ENCODE measurements around the gene MACC1.

MACC1 gene

DNA sequence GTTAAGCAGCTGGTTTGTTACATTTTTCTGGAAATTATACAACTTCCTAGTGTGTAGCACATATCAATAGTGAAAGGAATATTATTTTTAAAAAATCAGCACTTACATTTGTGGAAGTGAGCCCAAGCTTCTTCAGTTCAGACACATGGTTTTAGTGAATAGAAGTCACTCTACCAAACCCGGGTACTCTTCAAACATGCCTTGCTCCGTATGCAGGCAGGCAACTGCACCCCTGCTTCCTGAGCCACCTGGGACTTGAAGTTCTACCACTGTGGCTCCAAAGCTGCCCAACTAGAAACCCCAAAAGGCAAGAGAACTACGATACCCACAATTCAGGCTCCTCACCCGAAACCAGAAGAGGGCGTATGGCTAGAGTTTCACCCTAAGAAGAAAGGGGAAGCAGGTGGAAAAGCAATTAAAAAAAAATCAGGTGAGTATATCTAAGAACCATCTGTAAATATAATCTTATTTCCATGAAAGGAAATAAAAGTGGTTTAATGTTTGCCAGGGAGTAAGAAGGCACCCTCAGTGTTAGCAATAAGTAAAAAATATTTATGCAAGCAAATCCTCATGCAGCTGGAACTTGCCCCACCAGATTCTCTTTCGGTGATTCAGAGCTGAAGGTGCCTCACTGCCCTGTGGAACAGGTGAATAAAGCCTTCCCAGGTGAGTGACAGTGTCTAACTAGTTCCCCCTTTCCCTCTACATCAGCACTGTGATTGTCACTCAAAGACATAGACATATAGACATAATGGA lies at the start of gene MACC1:
MACC1 (minus strand) TSS at position 192 of the 756 bp plus-strand sequence. CDS start 55,522 bp downstream, outside the sequence.
- DNase-seq (no peak), ATAC-seq (no peak)
- H3K4me1 Mint-ChIP-seq = peaks cover 18% of the 10 kb centered on the region
- peak within 1 kb of the TSS in 1 of 2 donors; percentile 31 for H3K4me3 Mint-ChIP-seq
- H3K9me3 Mint-ChIP-seq = no peaks in the 10 kb centered on the region
- peaks cover 19% of the 10 kb centered on the region for H3K27me3 Mint-ChIP-seq
- no peak within 1 kb of the TSS for H3K27ac Mint-ChIP-seq

DNA sequence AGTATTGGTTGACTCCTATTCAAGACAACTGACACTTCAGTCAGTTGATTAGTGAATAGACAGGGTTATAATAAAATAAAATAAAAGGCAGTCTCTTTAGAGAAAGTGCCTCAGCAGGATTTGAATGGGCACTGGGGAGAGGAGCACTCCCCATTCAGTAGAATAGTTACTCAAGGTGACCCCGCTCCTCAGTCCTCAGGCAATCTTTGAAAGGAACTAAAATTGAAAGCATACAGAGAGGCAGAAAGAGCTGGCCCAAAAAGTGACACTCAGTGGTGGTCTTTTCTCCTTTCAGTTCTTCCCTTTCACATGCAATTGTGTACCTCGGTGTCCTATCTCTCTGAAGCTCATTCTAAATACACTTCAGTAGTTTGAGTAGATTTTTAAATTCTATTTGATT lies 47.4 kb upstream of the MACC1 start:
- peaks cover 14% of the 10 kb centered on the region for H3K27me3 Mint-ChIP-seq
- H3K4me1 Mint-ChIP-seq = no peaks in the 10 kb centered on the region
- DNase-seq (no peak), ATAC-seq (no peak)
- H3K4me3 Mint-ChIP-seq = no peak overlapping the region
- no peak overlapping the region for H3K27ac Mint-ChIP-seq
- H3K9me3 Mint-ChIP-seq = no peaks in the 10 kb centered on the region

DNA sequence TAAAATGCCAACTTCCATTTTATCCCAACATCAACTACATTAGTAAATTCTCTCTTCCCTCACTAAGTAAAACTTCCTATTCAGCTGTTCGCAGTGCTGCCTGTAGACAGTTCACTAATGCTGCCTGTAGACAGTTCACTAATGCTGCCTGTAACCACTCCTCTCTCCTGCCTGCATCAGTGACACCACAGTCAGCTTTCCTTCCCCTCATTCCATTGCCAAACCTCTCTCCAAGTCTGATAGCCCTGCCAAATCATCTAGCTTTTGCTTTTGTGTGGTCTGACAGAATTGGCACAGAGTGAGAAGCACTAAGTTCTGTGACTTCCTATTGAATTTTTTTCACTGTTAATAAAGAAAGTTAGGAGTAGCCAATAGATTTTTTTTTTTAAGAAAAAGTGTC lies 43.0 kb upstream of the MACC1 start:
- ATAC-seq = no peak
- Mint-ChIP-seq H3K4me3 (no peak overlapping the region), H3K27ac (no peak overlapping the region), H3K9me3 (no peaks in the 10 kb centered on the region), H3K4me1 (no peaks in the 10 kb centered on the region), H3K27me3 (peaks cover 8% of the 10 kb centered on the region)
- DNase-seq = no peak

- ATAC-seq (no peak), DNase-seq (no peak)
- Mint-ChIP-seq H3K4me3 (no peak overlapping the region), H3K27ac (no peak overlapping the region), H3K9me3 (no peaks in the 10 kb centered on the region), H3K27me3 (peaks cover 8% of the 10 kb centered on the region), H3K4me1 (no peaks in the 10 kb centered on the region)
Measured at GRCh38 chr7:20257212-20257611, 40.0 kb upstream of the MACC1 start.

DNA sequence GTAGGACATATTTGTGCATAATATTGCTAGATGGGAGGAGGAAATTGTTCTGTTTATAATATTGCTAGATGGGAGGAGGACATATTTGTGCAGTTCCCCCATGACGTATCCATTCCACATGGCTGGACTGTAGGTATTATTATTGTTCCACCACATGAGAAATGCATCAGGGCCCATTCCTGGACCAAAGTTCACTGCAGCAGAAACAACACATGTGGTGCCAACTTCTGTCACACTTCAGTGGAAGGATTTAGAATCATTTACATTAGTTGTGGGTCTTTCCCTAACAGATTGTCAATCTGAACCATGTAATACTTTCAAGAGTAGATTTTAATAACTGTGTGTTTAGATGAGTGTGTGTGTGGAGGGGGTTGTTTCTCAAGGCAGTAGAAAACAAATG lies 32.7 kb upstream of the MACC1 start:
- no peaks in the 10 kb centered on the region for H3K9me3 Mint-ChIP-seq
- no peak overlapping the region for H3K4me3 Mint-ChIP-seq
- ATAC-seq = no peak
- no peak for DNase-seq
- H3K27ac Mint-ChIP-seq = no peak overlapping the region
- H3K4me1 Mint-ChIP-seq = no peaks in the 10 kb centered on the region
- H3K27me3 Mint-ChIP-seq = no peaks in the 10 kb centered on the region

- ATAC-seq = no peak
- no peak overlapping the region for H3K4me3 Mint-ChIP-seq
- no peaks in the 10 kb centered on the region for H3K27me3 Mint-ChIP-seq
- H3K9me3 Mint-ChIP-seq = no peaks in the 10 kb centered on the region
- no peak overlapping the region for H3K27ac Mint-ChIP-seq
- no peak for DNase-seq
- H3K4me1 Mint-ChIP-seq = no peaks in the 10 kb centered on the region
Measured at GRCh38 chr7:20249376-20249775, 32.2 kb upstream of the MACC1 start.

DNA sequence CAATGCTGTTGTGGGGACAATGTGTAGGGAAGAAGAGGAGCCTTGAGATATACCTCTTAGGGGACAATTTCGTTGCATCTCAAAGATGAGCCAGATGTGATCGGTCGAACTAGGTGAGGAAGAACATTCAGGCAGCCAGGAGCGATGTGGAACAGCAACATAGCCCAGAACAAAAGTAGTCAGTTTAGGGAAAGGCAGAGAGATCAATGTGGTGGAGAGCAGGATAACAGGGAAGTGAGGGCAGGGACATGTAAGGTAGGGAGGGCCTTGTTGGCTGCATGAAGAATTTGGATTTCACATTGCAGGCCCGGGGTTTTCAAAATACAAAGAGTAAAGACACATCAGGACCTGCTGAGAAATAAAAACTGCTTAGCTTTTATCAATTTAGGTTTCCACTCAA lies 29.1 kb upstream of the MACC1 start:
- Mint-ChIP-seq H3K27ac (no peak overlapping the region), H3K27me3 (no peaks in the 10 kb centered on the region), H3K9me3 (no peaks in the 10 kb centered on the region), H3K4me1 (no peaks in the 10 kb centered on the region), H3K4me3 (no peak overlapping the region)
- ATAC-seq (no peak), DNase-seq (no peak)

DNA sequence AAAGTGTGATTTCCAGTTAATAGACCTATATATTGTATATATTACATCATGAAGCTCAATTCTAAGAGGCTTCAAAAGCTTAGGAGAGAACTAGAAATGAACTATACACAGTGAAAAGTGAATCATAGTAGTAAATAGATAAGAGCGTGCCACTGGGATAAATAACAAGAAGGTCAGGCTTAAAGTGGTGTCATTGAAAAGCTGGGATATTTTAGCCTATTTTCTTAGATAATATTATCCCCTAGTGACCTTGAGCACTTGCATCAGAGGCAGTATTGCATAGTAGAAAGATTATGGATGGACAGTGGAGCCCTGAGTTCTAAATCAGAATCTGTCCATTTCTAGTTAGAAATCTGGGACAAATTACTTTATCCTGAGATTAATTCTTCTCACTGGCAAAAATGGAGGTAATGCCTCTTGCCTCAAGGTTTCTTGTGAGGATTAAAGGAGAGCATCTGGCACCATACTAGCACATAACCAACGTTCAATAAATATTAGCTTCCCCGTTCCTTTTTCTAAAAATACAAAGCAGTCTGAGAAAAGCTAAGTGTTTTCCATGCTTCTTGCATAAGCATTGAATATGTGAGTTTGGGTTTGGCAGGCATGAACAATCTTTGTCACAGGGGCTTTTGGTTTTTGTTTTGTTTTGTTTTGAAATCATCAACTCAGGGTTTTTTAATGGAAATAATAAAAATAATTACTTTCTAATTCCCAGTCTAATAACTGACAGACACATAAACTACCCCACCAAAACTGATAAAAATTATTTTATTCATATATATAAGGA lies 27.3 kb upstream of the MACC1 start:
- Mint-ChIP-seq H3K4me1 (peaks cover 1% of the 10 kb centered on the region), H3K4me3 (no peak overlapping the region), H3K27me3 (no peaks in the 10 kb centered on the region), H3K27ac (no peak overlapping the region), H3K9me3 (no peaks in the 10 kb centered on the region)
- DNase-seq (no peak), ATAC-seq (no peak)

GRCh38 chr7:20241911-20242261 lies 24.7 kb upstream of the MACC1 start:
- no peaks in the 10 kb centered on the region for H3K9me3 Mint-ChIP-seq
- H3K27me3 Mint-ChIP-seq = peaks cover 7% of the 10 kb centered on the region
- no peak overlapping the region for H3K4me3 Mint-ChIP-seq
- no peak for DNase-seq
- H3K27ac Mint-ChIP-seq = no peak overlapping the region
- no peak for ATAC-seq
- H3K4me1 Mint-ChIP-seq = peaks cover 19% of the 10 kb centered on the region

DNA sequence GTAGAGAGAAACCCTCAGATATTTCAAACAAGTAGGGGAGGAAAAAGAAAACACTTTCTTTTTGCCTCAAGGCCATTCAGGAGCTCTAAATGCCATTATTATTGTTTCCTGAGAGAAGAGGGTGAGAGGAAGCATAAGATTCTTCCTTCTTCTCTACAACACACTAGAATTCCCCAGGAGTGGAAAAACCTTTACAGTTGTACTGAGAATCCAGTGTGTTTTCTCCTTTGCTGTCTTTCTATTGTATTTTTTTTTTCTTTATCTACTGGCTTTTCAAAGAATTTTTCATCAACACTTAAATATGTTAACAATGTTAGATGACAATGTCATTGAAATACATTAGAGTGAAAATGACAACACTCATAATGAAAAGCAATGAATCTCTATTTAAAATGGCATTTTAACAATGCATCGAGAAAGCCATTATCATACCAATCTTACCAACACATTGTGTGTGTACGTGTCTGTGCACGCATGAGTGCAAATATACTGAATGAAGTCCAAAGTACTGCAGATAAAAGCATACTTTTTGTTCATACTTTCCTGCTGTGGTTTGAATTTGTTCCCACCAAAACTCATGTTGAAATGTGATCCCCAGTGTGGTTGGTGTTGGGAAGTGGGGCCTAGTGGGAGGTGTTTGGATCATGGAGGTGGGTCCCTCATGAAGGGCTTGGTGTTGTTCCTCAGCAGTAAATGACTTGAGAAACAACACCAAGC lies 24.2 kb upstream of the MACC1 start:
- DNase-seq (no peak), ATAC-seq (no peak)
- H3K4me1 Mint-ChIP-seq = peaks cover 19% of the 10 kb centered on the region
- no peaks in the 10 kb centered on the region for H3K9me3 Mint-ChIP-seq
- H3K27me3 Mint-ChIP-seq = peaks cover 12% of the 10 kb centered on the region
- H3K27ac Mint-ChIP-seq = no peak overlapping the region
- no peak overlapping the region for H3K4me3 Mint-ChIP-seq

DNA sequence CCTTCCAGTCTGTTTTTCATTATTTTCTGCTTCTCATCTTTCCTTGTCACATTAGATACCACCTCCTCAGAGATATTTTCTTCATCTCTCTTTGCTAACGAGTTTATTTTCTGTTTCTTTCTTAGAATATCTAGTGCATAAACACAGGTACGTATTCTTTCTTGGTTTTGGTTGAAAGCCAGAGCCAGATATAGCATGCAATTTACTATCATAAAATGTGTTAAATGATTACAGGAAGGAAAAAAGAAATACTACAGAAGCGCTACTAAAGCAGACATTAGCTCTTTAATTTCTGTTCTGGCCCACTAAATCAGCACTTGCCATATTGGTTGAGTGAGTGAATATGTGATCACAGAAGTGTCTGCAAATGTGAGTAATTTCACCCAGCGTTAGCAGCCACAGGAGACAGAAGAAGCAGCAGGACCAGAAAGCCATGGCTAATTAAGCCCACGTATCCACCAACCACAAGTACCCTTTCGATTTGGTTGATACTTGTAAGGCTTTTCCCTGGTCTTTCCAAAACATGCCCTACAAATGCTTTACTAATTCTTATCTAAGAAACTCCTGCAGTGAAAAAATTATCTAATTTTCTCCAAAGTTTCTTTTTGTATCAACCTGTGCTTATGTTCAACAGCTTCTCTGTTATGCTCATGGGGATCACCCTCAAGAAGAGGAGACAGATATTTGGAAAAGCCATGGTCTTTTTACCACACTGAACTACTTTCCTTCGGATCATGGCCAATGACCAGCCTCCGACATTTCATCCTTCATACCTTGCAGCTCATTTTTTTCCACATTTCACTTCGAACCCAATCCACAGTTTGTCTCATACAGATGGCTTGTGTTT lies 23.1 kb upstream of the MACC1 start:
- Mint-ChIP-seq H3K27me3 (peaks cover 20% of the 10 kb centered on the region), H3K4me1 (peaks cover 19% of the 10 kb centered on the region), H3K27ac (peak overlapping the region in 1 of 2 donors; percentile 77), H3K4me3 (no peak overlapping the region), H3K9me3 (no peaks in the 10 kb centered on the region)
- DNase-seq (peak in 1 of 2 donors; percentile 14), ATAC-seq (no peak)

GRCh38 chr7:20238754-20239324 lies 21.7 kb upstream of the MACC1 start:
- DNase-seq = peak in 1 of 2 donors; percentile 10
- no peak overlapping the region for H3K27ac Mint-ChIP-seq
- peaks cover 20% of the 10 kb centered on the region for H3K27me3 Mint-ChIP-seq
- H3K4me3 Mint-ChIP-seq = peak overlapping the region in 1 of 2 donors; percentile 56
- peaks cover 19% of the 10 kb centered on the region for H3K4me1 Mint-ChIP-seq
- no peaks in the 10 kb centered on the region for H3K9me3 Mint-ChIP-seq
- peak; percentile 96 for ATAC-seq

- ATAC-seq (no peak), DNase-seq (no peak)
- peaks cover 19% of the 10 kb centered on the region for H3K4me1 Mint-ChIP-seq
- no peak overlapping the region for H3K27ac Mint-ChIP-seq
- H3K9me3 Mint-ChIP-seq = no peaks in the 10 kb centered on the region
- H3K4me3 Mint-ChIP-seq = peak overlapping the region in 1 of 2 donors; percentile 56
- H3K27me3 Mint-ChIP-seq = peaks cover 21% of the 10 kb centered on the region
Measured at GRCh38 chr7:20238194-20238753, 21.1 kb upstream of the MACC1 start.

DNA sequence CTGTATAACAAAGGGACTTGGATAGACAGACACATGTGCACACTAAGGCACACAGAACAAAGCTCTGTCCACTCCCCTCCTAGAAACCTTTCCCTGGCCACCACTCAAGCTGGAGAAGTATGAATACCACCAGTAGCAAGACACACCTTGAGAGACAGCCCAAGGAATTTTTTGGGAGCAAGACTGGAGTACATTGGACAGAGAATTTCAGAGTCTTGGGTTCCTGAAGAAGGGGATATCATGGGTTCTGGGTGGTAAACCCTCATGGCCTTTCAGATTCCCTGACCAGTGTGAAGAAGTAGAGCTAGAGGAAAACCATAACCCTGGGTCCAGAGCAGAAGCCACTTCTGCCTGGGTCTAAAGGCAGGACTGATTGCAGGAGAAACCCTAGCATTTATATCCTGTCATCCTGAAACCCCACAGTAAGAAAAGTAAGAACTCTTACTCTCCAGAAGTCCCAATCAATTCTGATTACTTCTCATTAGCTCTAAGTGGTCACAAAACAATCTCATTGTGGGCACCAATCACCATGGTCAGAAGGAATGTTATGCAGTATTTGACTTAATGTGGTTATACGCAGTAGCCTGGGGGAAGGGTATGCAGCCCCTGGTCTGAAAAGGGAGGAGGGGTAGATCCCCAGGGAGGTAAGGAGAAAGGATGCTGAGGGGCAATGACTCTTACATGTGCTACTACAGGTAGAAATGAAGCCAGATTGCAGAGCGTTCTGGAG lies 20.4 kb upstream of the MACC1 start:
- no peak for DNase-seq
- Mint-ChIP-seq H3K27me3 (peaks cover 28% of the 10 kb centered on the region), H3K4me1 (peaks cover 19% of the 10 kb centered on the region), H3K27ac (no peak overlapping the region), H3K4me3 (no peak overlapping the region), H3K9me3 (no peaks in the 10 kb centered on the region)
- ATAC-seq = no peak

Data from stimulated activated naive CD8-positive, alpha-beta T cell treated with anti-CD3 and anti-CD28 coated beads, Interleukin-15, amount 100 ng/mL, for 72 hours (primary cell).